Dermis microvascular lymphatic vessel endothelial cell (primary cell): ENCODE data around the gene NTSR1. TPM values are rescaled to one million over a fixed set of nuclear protein-coding genes. Genes with fewer than 3 reads are reported as not detected.

Source experiments
- DNase-seq, 2 donors: peaks; one replicate each; pipeline versions ENCODE4 v3.0.0 to v3.0.0-alpha.2; 2010; ENCODE audit warnings: low read depth in 2 of 2
- total RNA-seq: library from RNA; depleted of rRNA; stranded (reverse); fragments of >200 nt; gene quantifications from 2 replicates; pipeline ENCODE4 v1.2.1, GENCODE V29; 2014

NTSR1 gene
- total RNA-seq, 1 donor from 2014 or later = under 0.01 TPM

- DNase-seq = no peak
Observed at GRCh38 chr20:62739581-62740285, 31.1 kb downstream of the NTSR1 start.

- DNase-seq = peak in 1 of 2 donors; percentile 87
Observed at GRCh38 chr20:62740286-62741141, 31.9 kb downstream of the NTSR1 start.

- DNase-seq = peak in 1 of 2 donors; percentile 24
Observed at GRCh38 chr20:62741191-62741691, 32.6 kb downstream of the NTSR1 start.

DNA sequence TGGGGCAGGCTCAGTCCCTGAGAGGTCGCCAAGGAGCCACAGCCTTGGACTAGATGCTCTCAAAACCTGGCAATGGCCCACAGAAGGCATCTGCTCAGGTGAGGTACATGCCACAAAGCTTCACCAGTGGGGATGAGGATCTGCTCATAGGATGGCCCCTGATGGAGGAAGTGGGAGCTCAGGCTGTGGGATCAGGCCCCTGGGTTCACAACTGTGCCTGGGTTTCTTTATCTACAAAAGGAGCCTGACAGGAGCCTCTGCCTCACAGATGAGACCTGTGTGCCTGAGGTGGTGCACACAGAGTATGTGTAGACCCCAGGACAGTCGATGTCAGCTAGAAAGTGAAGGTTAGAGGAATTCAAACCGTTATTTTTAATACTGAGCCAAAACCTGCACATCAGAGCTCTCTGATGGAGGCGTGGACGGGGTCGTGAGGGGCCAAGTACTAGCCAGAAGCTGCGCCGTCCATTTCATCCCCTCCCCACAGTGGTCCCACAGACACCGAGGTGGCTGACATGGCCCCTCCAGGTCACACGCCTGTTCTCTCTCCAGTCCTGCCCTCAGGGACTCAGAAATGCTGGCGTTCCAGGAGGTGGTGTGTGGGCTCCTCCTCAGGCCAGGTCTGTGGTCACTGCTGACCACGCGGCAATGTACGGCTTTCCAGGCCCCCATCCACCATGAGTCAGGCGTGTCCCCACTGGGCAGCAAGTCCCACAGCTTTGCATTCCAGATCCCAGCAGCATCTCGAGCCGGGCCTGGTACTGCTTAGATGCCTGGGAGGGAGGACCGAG is 33.3 kb downstream of the NTSR1 start:
- DNase-seq = no peak

- DNase-seq = no peak
Observed at GRCh38 chr20:62742550-62742949, 33.9 kb downstream of the NTSR1 start.

GRCh38 chr20:62742979-62743776 is 34.5 kb downstream of the NTSR1 start:
- no peak for DNase-seq

DNA sequence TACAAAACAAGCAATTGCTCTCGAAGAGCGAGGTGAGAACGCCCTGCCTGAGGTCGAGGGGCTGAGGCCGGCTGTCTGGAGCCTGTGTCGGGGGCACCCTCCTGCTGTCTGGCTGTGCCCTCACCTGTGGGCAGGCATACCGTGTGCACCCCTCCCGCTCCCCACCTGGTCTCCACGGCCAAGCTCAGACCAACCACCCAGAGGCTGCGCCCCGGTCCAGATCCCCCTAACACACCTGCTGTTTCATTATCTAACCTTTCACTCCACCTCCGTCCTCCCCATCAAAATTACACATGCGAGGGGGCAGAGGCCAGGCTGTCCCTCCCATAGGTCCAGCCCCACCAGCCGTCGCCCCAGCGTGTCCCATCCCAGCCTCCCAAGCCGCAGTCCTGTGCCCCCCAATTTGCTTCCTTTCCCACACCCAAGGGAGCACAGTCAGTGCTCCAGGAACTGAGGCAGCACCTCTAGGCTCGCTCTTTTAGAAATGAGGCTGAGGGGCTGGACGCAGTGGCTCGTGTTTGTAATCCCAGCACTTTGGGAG is 35.2 kb downstream of the NTSR1 start:
- DNase-seq = no peak

GRCh38 chr20:62744741-62745191 is 36.1 kb downstream of the NTSR1 start:
- no peak for DNase-seq

DNA sequence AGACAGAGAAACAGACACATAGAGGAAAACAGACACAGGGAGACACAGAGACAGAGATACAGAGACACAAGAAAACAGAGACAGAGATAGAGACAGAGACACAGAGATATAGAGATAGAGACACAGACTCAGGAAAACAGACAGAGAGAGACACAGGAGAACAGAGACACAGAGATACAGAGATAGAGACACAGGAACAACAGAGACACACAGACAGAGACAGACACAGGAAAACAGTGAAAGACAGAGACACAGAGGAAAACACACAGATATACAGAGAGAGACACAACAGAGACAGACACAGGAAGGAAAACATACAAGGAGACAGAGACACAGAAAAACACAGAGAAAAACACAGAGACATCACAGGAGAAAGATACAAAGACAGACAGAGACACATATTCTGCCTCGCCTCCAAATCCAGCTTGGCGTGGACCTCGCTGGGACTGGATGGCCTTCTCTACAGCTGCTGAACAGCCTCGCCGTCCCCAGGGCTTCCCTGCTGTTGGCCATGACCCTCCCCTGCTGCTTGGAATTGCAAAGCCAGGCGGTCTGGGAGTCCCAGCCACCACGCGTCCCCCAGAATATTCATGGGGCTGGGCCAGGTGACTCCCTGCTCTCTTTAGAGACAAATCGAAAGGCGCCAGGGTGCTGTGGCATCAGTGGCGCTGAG is 36.8 kb downstream of the NTSR1 start:
- no peak for DNase-seq

DNA sequence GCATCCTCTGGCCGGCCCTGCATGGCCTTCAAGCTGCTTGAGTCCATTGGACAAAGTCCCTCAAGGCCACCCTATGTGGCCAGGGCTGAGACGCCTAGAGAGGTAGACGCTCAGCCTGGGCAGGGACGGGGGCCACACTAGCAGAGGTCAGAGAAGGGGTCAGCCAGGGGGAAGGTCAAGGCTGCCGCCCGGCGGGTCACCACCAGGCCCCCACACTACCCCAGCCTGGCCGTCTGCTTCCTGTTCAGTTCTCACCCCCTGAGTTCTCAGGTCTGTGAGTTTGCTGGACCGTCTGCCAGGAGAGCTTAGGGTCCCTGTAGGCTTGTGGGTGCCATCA is 37.3 kb downstream of the NTSR1 start:
- no peak for DNase-seq

GRCh38 chr20:62748311-62748710 is 39.7 kb downstream of the NTSR1 start:
- DNase-seq = no peak

DNA sequence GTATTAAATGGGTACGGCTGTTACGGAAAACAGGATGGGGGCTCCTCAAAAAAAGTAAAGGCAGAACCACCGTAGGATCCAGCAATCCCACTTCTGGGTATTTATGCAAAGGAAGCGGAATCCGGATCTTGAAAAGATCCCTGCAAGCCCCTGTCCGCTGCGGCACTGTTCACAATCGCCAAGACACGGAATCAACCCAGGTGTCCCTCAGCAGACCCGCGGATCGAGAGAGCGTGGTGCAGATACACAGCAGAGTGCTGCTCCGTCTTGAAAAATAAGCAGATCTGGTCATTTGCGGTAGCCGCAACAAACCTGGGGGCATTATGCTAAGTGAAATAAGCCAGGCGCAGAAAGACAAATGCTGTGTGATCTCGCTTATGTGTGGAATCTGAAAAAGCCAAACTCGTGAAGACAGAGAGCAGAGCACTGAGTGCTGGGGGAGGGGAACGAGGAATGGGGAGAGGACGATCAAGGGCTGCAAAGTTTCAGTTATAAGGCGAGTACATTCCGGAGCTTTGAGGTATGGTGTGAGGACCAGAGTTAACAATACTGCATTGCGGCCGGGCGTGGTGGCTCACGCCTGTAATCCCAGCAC is 41.3 kb downstream of the NTSR1 start:
- no peak for DNase-seq

- no peak for DNase-seq
Observed at GRCh38 chr20:62751551-62752150, 43.0 kb downstream of the NTSR1 start.

- DNase-seq = no peak
Observed at GRCh38 chr20:62752181-62752670, 43.6 kb downstream of the NTSR1 start.

- no peak for DNase-seq
Observed at GRCh38 chr20:62752671-62753501, 44.2 kb downstream of the NTSR1 start.

DNA sequence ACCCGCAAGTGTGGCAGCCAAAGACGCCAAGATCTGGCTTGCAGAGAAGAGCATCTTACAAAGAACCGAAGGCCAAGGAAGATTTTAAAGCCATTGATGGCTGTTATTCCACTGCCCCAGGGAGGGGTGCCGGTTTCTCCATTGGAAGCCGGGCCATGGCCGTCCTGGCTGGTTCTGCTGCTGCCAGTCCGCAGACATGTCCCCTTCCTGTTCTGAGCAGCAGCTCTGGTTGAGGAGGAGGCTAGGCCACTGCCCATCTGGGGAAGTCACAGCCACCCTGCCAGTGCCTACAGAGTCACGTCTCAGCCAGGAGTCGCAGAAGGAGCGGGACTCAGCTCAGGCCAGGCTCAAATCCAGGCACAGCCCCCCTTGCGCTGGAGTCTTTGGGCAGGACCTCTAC is 45.0 kb downstream of the NTSR1 start:
- no peak for DNase-seq

GRCh38 chr20:62754122-62754990 is 45.7 kb downstream of the NTSR1 start:
- no peak for DNase-seq
